Stimulated activated memory B cell treated with anti-CD40 and anti-IgM and Interleukin-4, amounts not matched to agents 10 μg/mL and 1 μg/mL and 100 μg/mL, for 72 hours (primary cell): ENCODE measurements around the gene CD209.

Experiments
- ATAC-seq: fragments of 150-1000 bp; cut with Tn5 transposase; 2 replicates; pipeline ENCODE4 v1.10.0; 2021
- H3K27ac Mint-ChIP-seq: one replicate; pipeline ENCODE4 v1.8.0; 2022; ENCODE audit warnings: mild to moderate bottlenecking, mixed read lengths
- H3K27me3 Mint-ChIP-seq: one replicate; pipeline ENCODE4 v1.8.0; 2022; ENCODE audit warnings: mixed read lengths
- H3K36me3 Mint-ChIP-seq: one replicate; pipeline ENCODE4 v1.8.0; 2022; ENCODE audit warnings: mixed read lengths
- H3K4me1 Mint-ChIP-seq: one replicate; pipeline ENCODE4 v1.8.0; 2022; ENCODE audit warnings: mixed read lengths
- H3K4me3 Mint-ChIP-seq: one replicate; pipeline ENCODE4 v1.8.0; 2022; ENCODE audit warnings: mild to moderate bottlenecking, moderate library complexity, mixed read lengths
- H3K9me3 Mint-ChIP-seq: one replicate; pipeline ENCODE4 v1.8.0; 2022; ENCODE audit warnings: mixed read lengths

Gene CD209

GRCh38 chr19:7694499-7694898, 52.8 kb downstream of the CD209 start:
- peak overlapping the region; percentile 65 for H3K4me3 Mint-ChIP-seq
- peaks cover 2% of the 10 kb centered on the region for H3K9me3 Mint-ChIP-seq
- ATAC-seq, result peak; percentile 83
- H3K27ac Mint-ChIP-seq, result peak overlapping the region; percentile 67
- H3K4me1 Mint-ChIP-seq, result peaks cover 43% of the 10 kb centered on the region
- peaks cover 46% of the 10 kb centered on the region for H3K36me3 Mint-ChIP-seq
- no peaks in the 10 kb centered on the region for H3K27me3 Mint-ChIP-seq

DNA sequence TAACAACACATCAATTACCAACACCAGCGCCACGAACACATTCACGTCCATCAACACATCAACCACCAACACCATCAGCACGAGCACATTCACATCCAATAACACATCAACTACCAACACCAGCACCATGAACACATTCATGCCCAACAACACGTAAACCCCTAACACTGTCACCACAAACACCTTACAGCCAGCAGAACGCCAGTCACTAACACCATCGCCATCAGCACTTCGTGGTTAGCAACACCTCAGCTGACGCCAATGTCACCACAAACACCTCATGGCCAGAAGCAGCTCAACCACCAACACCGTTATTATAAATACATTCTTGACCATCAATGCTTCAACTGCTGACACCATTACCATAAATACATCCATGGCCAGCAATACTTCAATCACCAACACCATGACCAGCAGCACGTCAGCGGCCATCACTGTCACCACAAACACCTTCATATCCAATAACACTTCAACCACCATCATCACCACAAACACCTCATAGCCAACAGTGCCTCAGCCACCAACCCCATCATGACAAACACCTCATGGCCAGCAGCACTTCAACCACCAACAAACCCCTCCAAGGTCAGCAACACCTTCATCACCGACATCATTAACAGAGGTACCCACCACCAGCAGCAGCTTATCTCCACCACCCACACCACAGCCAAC, 54.8 kb downstream of the CD209 start:
- ATAC-seq, result no peak
- no peak overlapping the region for H3K27ac Mint-ChIP-seq
- peaks cover 27% of the 10 kb centered on the region for H3K36me3 Mint-ChIP-seq
- H3K4me3 Mint-ChIP-seq, result no peak overlapping the region
- H3K4me1 Mint-ChIP-seq, result peaks cover 28% of the 10 kb centered on the region
- no peaks in the 10 kb centered on the region for H3K27me3 Mint-ChIP-seq
- H3K9me3 Mint-ChIP-seq, result peaks cover 2% of the 10 kb centered on the region

- peaks cover 19% of the 10 kb centered on the region for H3K4me1 Mint-ChIP-seq
- H3K4me3 Mint-ChIP-seq, result no peak overlapping the region
- H3K36me3 Mint-ChIP-seq, result peaks cover 20% of the 10 kb centered on the region
- H3K27ac Mint-ChIP-seq, result no peak overlapping the region
- peaks cover 1% of the 10 kb centered on the region for H3K9me3 Mint-ChIP-seq
- H3K27me3 Mint-ChIP-seq, result no peaks in the 10 kb centered on the region
- ATAC-seq, result no peak
These were observed 55.8 kb downstream of the CD209 start for GRCh38 chr19:7691497-7691896.

DNA sequence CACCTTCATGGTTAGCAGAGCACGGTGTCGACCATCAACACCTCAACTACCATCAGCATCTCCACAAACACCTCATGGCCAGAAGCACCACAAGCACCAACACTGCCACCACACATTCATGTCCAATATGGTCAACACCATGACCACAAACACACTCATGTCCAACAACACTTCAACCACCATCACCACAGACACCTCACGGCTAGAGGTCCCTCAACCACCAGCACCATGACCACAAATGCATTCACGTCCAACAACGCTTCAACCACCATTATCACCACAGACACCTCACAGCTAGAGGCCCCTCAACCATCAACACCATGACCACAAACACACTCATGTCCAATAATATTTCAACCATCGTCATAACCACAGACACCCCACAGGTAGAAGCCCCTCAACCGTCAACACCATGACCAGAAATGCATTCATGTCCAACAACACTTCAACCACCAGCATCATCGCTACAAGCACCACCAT, 56.5 kb downstream of the CD209 start:
- Mint-ChIP-seq H3K4me3 (no peak overlapping the region), H3K9me3 (no peaks in the 10 kb centered on the region), H3K27me3 (no peaks in the 10 kb centered on the region), H3K36me3 (peaks cover 17% of the 10 kb centered on the region), H3K27ac (no peak overlapping the region), H3K4me1 (peaks cover 16% of the 10 kb centered on the region)
- no peak for ATAC-seq
